GM19193 (cell line): ENCODE measurements around the gene ALDH16A1.
A peak's percentile ranks its signal among the peaks of the same experiment; 100 is the strongest.

Experiments used
- POLR2A ChIP-seq: IDR thresholded peaks from 4 replicates; pipeline ENCODE4 v1.6.1; 2011; ENCODE audit not compliant: insufficient read depth, insufficient read length; ENCODE audit errors: extremely low read depth

Gene ALDH16A1

GRCh38 chr19:49453013-49453756 is at the start of gene ALDH16A1:
TSS of gene ALDH16A1 (plus strand) at chr19:49453225. CDS start at chr19:49453332, 107 bp downstream.
- TF ChIP-seq POLR2A = peak; percentile 92

GRCh38 chr19:49403404-49404187 is 49.4 kb upstream of the ALDH16A1 start:
- TF ChIP-seq POLR2A = no peak

GRCh38 chr19:49407079-49407478 is 45.9 kb upstream of the ALDH16A1 start:
- TF ChIP-seq POLR2A = no peak

GRCh38 chr19:49407482-49408015 is 45.5 kb upstream of the ALDH16A1 start:
- no peak for TF ChIP-seq POLR2A

GRCh38 chr19:49408816-49409440 is 44.1 kb upstream of the ALDH16A1 start:
- no peak for TF ChIP-seq POLR2A

GRCh38 chr19:49409441-49410029 is 43.5 kb upstream of the ALDH16A1 start:
- no peak for TF ChIP-seq POLR2A

GRCh38 chr19:49411681-49412326 is 41.2 kb upstream of the ALDH16A1 start:
- no peak for TF ChIP-seq POLR2A

- no peak for TF ChIP-seq POLR2A
Observed at GRCh38 chr19:49413348-49413747, 39.7 kb upstream of the ALDH16A1 start.

GRCh38 chr19:49414256-49414655 is 38.8 kb upstream of the ALDH16A1 start:
- TF ChIP-seq POLR2A = no peak

GRCh38 chr19:49415102-49415809 is 37.8 kb upstream of the ALDH16A1 start:
- no peak for TF ChIP-seq POLR2A

GRCh38 chr19:49415810-49416200 is 37.2 kb upstream of the ALDH16A1 start:
- TF ChIP-seq POLR2A = no peak

- no peak for TF ChIP-seq POLR2A
Observed at GRCh38 chr19:49417088-49417487, 35.9 kb upstream of the ALDH16A1 start.

- no peak for TF ChIP-seq POLR2A
Observed at GRCh38 chr19:49418511-49418910, 34.5 kb upstream of the ALDH16A1 start.

GRCh38 chr19:49419173-49419572 is 33.9 kb upstream of the ALDH16A1 start:
- TF ChIP-seq POLR2A = no peak
